Thoracic aorta (tissue), 2 donors: ENCODE results near the gene ESRRB. TPM values are rescaled to one million over a fixed set of nuclear protein-coding genes. Genes with fewer than 3 reads are reported as not detected.

Experiments used
- ATAC-seq: fragments of 150-250 bp; one replicate; pipeline ENCODE4 v1.8.0; 2017; ENCODE audit warnings: low read depth; ENCODE audit not compliant: insufficient number of reproducible peaks, low FRiP score
- DNase-seq: peaks from one replicate; pipeline ENCODE4 v3.0.0-alpha.2; 2020; ENCODE audit warnings: low spot score
- H3K27ac ChIP-seq, 2 donors: fragments of 200-600 bp; sonication (generic); 1 replicate in 1 of 2; 2 replicates in 1 of 2; pipeline ENCODE4 v1.5.1; 2016; ENCODE audit warnings: mild to moderate bottlenecking in 2 of 2, moderate library complexity in 2 of 2
- H3K27me3 ChIP-seq: fragments of 200-600 bp; sonication (generic); replicated peaks from 2 replicates; pipeline ENCODE4 v1.6.0; 2016; ENCODE audit warnings: mild to moderate bottlenecking; ENCODE audit not compliant: insufficient read depth
- H3K36me3 ChIP-seq: fragments of 200-600 bp; sonication (generic); one replicate; pipeline ENCODE4 v1.5.1; 2016
- H3K4me1 ChIP-seq, 2 donors: fragments of 200-600 bp; sonication (generic); 1 replicate in 1 of 2; 2 replicates in 1 of 2; pipeline versions ENCODE4 v1.5.1 to v1.6.0; 2016; ENCODE audit warnings: low read depth in 2 of 2, mild to moderate bottlenecking in 1 of 2; ENCODE audit not compliant: control insufficient read depth in 1 of 2
- H3K4me3 ChIP-seq: fragments of 200-600 bp; sonication (generic); 2 replicates; pipeline ENCODE4 v1.5.1; 2016; ENCODE audit warnings: mild to moderate bottlenecking
- H3K9me3 ChIP-seq: fragments of 200-600 bp; sonication (generic); 2 replicates; pipeline ENCODE4 v1.5.1; 2016
- CTCF ChIP-seq: fragments of 200-600 bp; sonication (generic); IDR thresholded peaks from one replicate; pipeline ENCODE4 v1.5.1; 2019; ENCODE audit warnings: antibody characterized with exemption
- total RNA-seq, 2 donors: library from RNA; depleted of rRNA; stranded (reverse); fragments of >200 nt; gene quantifications; one replicate each; pipeline versions ENCODE4 v1.1.0 to v1.2.3, GENCODE V29; 2016

ESRRB gene
- total RNA-seq, 2 donors from 2014 or later, result 4.6 TPM; not detected in 1

DNA sequence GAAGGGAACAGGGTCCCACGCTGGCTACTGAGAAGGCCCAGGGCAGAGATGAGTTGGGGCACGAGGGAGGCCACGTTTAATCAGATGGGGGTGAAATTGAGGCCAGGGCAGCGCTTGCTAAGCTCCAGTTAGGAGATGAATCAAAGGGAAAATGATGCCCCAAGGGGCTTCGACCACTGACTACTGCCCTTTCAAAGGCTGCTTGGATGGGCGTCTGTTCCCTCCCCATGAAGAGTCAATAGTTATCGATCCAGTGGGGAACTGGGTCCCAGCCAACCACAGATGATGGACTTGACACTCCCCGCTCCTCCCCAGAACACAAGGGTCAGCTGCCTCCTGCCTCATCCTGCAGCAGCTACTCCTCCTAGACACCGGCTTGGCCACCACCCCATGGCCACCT, 55.6 kb downstream of the ESRRB start:
- Histone ChIP-seq H3K4me3 (no peak overlapping the region), H3K27me3 (no peaks in the 10 kb centered on the region), H3K36me3 (no peaks in the 10 kb centered on the region), H3K27ac (no peak overlapping the region), H3K4me1 (no peaks in the 10 kb centered on the region), H3K9me3 (no peaks in the 10 kb centered on the region)
- TF ChIP-seq CTCF, result no peak
- ATAC-seq (no peak), DNase-seq (no peak)

- TF ChIP-seq CTCF, result no peak
- DNase-seq (no peak), ATAC-seq (no peak)
- H3K4me1 ChIP-seq, result no peaks in the 10 kb centered on the region
- no peak overlapping the region for H3K4me3 ChIP-seq
- H3K36me3 ChIP-seq, result no peaks in the 10 kb centered on the region
- H3K27me3 ChIP-seq, result no peaks in the 10 kb centered on the region
- H3K27ac ChIP-seq, result no peak overlapping the region
- H3K9me3 ChIP-seq, result no peaks in the 10 kb centered on the region
These were observed 57.2 kb downstream of the ESRRB start for GRCh38 chr14:76432827-76433752.

GRCh38 chr14:76434220-76434619, 58.3 kb downstream of the ESRRB start:
- no peak for TF ChIP-seq CTCF
- no peaks in the 10 kb centered on the region for H3K27me3 ChIP-seq
- H3K36me3 ChIP-seq, result no peaks in the 10 kb centered on the region
- no peaks in the 10 kb centered on the region for H3K9me3 ChIP-seq
- H3K27ac ChIP-seq, result no peak overlapping the region
- H3K4me3 ChIP-seq, result no peak overlapping the region
- no peak for ATAC-seq
- no peak for DNase-seq
- H3K4me1 ChIP-seq, result no peaks in the 10 kb centered on the region

DNA sequence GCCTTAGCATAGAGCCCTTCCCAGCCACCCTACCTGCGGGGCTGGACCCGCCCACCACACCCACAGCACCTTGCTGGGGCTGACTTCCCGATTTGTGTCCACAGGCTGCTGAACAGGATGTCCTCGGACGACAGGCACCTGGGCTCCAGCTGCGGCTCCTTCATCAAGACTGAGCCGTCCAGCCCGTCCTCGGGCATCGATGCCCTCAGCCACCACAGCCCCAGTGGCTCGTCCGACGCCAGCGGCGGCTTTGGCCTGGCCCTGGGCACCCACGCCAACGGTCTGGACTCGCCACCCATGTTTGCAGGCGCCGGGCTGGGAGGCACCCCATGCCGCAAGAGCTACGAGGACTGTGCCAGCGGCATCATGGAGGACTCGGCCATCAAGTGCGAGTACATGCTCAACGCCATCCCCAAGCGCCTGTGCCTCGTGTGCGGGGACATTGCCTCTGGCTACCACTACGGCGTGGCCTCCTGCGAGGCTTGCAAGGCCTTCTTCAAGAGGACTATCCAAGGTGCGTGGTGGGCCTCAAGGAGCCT, 63.4 kb downstream of the ESRRB start:
- Histone ChIP-seq H3K36me3 (no peaks in the 10 kb centered on the region), H3K27ac (no peak overlapping the region), H3K9me3 (no peaks in the 10 kb centered on the region), H3K4me3 (no peak overlapping the region), H3K4me1 (no peaks in the 10 kb centered on the region), H3K27me3 (no peaks in the 10 kb centered on the region)
- DNase-seq (no peak), ATAC-seq (no peak)
- no peak for TF ChIP-seq CTCF

DNA sequence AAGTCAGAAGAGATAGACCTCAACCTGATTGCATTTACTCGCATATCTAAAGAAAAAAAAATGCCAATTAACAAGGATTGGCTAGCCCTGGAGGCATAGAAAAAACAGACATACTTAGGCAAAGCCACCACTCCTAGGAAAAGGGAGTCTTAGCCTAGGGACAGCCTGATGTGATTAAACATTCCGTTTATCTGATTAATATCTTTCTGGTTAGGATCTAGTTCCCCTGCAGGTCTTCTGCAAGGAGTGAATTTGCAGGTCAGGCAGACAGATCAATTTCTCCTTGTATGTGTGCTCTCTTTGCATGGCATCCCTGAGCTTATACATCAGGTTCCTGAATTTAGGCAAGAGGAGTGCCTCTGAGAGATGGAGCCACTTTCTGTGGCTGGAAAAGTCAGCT, 70.5 kb downstream of the ESRRB start:
- no peaks in the 10 kb centered on the region for H3K36me3 ChIP-seq
- H3K9me3 ChIP-seq, result no peaks in the 10 kb centered on the region
- no peak overlapping the region for H3K4me3 ChIP-seq
- TF ChIP-seq CTCF, result no peak
- no peaks in the 10 kb centered on the region for H3K4me1 ChIP-seq
- H3K27ac ChIP-seq, result no peak overlapping the region
- no peaks in the 10 kb centered on the region for H3K27me3 ChIP-seq
- ATAC-seq (no peak), DNase-seq (no peak)
